Measurements from ENCODE around the gene CFAP221. TPM values are rescaled to one million over a fixed set of nuclear protein-coding genes. Genes with fewer than 3 reads are reported as not detected.

Gene CFAP221
- total RNA-seq, 2 experiments from 2014 or later = not detected

DNA sequence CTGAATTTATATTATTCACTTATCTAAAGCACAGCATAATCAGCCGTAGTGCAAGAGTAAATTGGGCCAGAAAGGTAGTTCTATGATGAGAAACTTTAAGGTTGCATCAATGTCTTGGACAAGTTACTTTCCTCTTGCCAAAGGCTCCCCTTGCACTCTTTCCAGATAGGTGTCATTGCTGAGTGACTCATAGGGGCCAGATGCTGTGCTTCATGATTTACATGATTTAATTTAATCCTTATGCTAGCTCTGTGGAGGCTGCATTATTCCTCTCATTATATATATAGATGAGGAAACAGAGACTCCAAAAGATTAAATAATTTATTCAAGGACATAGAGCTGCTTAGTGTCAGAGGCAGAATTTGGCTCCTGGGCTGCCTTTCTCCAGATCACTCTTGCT, 5.0 kb downstream of the CFAP221 start:
- ChIA-PET CTCF (ENCODE audit: unreplicated experiment) (no interaction called here), POLR2A (interaction anchor here (1.0 kb wide), 1 partner anchor 15 kb away, joined by 3 read pairs; no protein-coding TSS in a partner anchor)
- BruUV-seq (replicated peaks) = no TSS peak
- no peak overlapping the region for H3K4me3 ChIP-seq (ENCODE audit: low read depth, low read length, poor library complexity, severe bottlenecking)
- DNase-seq (ENCODE audit: low spot score) = no peak
- H3K4me1 ChIP-seq (ENCODE audit: insufficient read depth, low read length, poor library complexity, severe bottlenecking) = no peaks in the 10 kb centered on the region
- no peak overlapping the region for H2AFZ ChIP-seq (ENCODE audit: low read length)
- no peaks in the 10 kb centered on the region for H3K36me3 ChIP-seq (ENCODE audit: insufficient read depth, low read length)
- TF ChIP-seq, protein P1, sequence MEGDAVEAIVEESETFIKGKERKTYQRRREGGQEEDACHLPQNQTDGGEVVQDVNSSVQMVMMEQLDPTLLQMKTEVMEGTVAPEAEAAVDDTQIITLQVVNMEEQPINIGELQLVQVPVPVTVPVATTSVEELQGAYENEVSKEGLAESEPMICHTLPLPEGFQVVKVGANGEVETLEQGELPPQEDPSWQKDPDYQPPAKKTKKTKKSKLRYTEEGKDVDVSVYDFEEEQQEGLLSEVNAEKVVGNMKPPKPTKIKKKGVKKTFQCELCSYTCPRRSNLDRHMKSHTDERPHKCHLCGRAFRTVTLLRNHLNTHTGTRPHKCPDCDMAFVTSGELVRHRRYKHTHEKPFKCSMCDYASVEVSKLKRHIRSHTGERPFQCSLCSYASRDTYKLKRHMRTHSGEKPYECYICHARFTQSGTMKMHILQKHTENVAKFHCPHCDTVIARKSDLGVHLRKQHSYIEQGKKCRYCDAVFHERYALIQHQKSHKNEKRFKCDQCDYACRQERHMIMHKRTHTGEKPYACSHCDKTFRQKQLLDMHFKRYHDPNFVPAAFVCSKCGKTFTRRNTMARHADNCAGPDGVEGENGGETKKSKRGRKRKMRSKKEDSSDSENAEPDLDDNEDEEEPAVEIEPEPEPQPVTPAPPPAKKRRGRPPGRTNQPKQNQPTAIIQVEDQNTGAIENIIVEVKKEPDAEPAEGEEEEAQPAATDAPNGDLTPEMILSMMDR (conservative IDR thresholded peaks at IDR 0.05; ENCODE audit: low read length) = no peak
- no peak for TF ChIP-seq EZH2phosphoT487 (IDR thresholded peaks at IDR 0.05; ENCODE audit: borderline replicate concordance, low read depth, low read length)
- H3K9me2 ChIP-seq (ENCODE audit: insufficient read depth, low read length) = no peaks in the 10 kb centered on the region
- no peaks in the 10 kb centered on the region for H3K9me3 ChIP-seq (ENCODE audit: low read length)
- intact Hi-C loops (cut with micrococcal nuclease; ENCODE audit: unreplicated experiment) = no loop called here
- H3K79me2 ChIP-seq (ENCODE audit: insufficient read depth, low read depth, low read length) = no peaks in the 10 kb centered on the region
- H3K27ac ChIP-seq (ENCODE audit: low read depth, low read length, poor library complexity, severe bottlenecking) = no peak overlapping the region
- H3K4me2 ChIP-seq (ENCODE audit: low read length) = no peak overlapping the region
- H4K20me1 ChIP-seq (ENCODE audit: insufficient read depth, low read length) = no peaks in the 10 kb centered on the region

DNA sequence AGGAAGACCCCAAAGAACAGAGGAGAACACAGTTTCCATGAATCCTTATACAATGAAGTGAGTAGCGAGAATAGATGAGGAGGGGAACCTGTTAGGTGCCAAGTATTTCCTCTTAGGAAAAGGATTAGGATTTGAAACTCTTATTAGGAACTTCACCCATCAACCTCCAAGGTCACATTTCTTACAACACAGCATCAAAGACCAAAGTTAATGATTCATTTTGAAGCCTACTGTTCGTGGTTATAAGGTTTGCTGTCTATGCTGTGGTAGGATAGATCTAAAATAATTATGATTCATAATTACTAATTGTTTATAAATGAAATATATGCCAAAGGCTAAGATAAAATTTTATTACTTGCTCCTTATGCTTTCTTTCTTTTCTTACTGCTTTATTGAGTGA, 6.1 kb downstream of the CFAP221 start:
- no peaks in the 10 kb centered on the region for H3K9me3 ChIP-seq (ENCODE audit: low read length)
- H3K36me3 ChIP-seq (ENCODE audit: insufficient read depth, low read length) = no peaks in the 10 kb centered on the region
- intact Hi-C loops (cut with micrococcal nuclease; ENCODE audit: unreplicated experiment) = no loop called here
- TF ChIP-seq, protein P1 (conservative IDR thresholded peaks at IDR 0.05; ENCODE audit: low read length) = no peak
- no peak for TF ChIP-seq EZH2phosphoT487 (IDR thresholded peaks at IDR 0.05; ENCODE audit: borderline replicate concordance, low read depth, low read length)
- no peak overlapping the region for H3K4me3 ChIP-seq (ENCODE audit: low read depth, low read length, poor library complexity, severe bottlenecking)
- no peaks in the 10 kb centered on the region for H3K79me2 ChIP-seq (ENCODE audit: insufficient read depth, low read depth, low read length)
- BruUV-seq (replicated peaks) = no TSS peak
- H3K4me2 ChIP-seq (ENCODE audit: low read length) = no peak overlapping the region
- no peak overlapping the region for H2AFZ ChIP-seq (ENCODE audit: low read length)
- no peaks in the 10 kb centered on the region for H3K9me2 ChIP-seq (ENCODE audit: insufficient read depth, low read length)
- no peak for DNase-seq (ENCODE audit: low spot score)
- H3K27ac ChIP-seq (ENCODE audit: low read depth, low read length, poor library complexity, severe bottlenecking) = no peak overlapping the region
- no peaks in the 10 kb centered on the region for H3K4me1 ChIP-seq (ENCODE audit: insufficient read depth, low read length, poor library complexity, severe bottlenecking)
- CTCF ChIA-PET (ENCODE audit: unreplicated experiment) = no interaction called here
- no peaks in the 10 kb centered on the region for H4K20me1 ChIP-seq (ENCODE audit: insufficient read depth, low read length)
- POLR2A ChIA-PET = no interaction called here

DNA sequence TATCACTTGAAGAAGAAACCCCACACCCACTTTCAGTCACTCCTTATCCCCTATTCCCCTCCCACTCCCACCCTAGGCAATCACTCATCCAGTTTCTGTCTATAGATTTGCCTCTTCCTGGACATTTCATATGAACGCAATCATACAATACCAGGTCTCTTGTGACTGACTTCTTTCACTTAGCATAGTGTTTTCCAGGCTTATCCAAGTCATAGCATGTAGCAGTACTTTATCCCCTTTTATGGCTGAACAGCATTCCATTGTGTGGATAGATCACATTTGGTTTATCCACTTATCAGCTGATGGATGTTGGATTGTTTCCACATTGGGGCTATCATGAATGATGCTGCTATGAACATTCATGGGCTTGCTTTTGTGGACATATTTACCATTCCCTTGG, 6.6 kb downstream of the CFAP221 start:
- Histone ChIP-seq H3K27ac (ENCODE audit: low read depth, low read length, poor library complexity, severe bottlenecking) (no peak overlapping the region), H3K79me2 (ENCODE audit: insufficient read depth, low read depth, low read length) (no peaks in the 10 kb centered on the region), H3K9me3 (ENCODE audit: low read length) (no peaks in the 10 kb centered on the region), H3K36me3 (ENCODE audit: insufficient read depth, low read length) (no peaks in the 10 kb centered on the region), H3K4me2 (ENCODE audit: low read length) (no peak overlapping the region), H3K4me3 (ENCODE audit: low read depth, low read length, poor library complexity, severe bottlenecking) (no peak overlapping the region), H3K9me2 (ENCODE audit: insufficient read depth, low read length) (no peaks in the 10 kb centered on the region), H2AFZ (ENCODE audit: low read length) (no peak overlapping the region), H3K4me1 (ENCODE audit: insufficient read depth, low read length, poor library complexity, severe bottlenecking) (no peaks in the 10 kb centered on the region), H4K20me1 (ENCODE audit: insufficient read depth, low read length) (no peaks in the 10 kb centered on the region)
- no peak for DNase-seq (ENCODE audit: low spot score)
- BruUV-seq (replicated peaks) = no TSS peak
- intact Hi-C loops (cut with micrococcal nuclease; ENCODE audit: unreplicated experiment) = no loop called here
- TF ChIP-seq, protein P1 (conservative IDR thresholded peaks at IDR 0.05; ENCODE audit: low read length) = no peak
- no peak for TF ChIP-seq EZH2phosphoT487 (IDR thresholded peaks at IDR 0.05; ENCODE audit: borderline replicate concordance, low read depth, low read length)
- ChIA-PET POLR2A (no interaction called here), CTCF (ENCODE audit: unreplicated experiment) (no interaction called here)
